ENCODE data around the gene KCNA4.
"Not testable (repeated sequence)": the region's sequence is repeated elsewhere in the genome, so short reads cannot be mapped to it uniquely, and the experiment has no call there.

KCNA4 gene

DNA sequence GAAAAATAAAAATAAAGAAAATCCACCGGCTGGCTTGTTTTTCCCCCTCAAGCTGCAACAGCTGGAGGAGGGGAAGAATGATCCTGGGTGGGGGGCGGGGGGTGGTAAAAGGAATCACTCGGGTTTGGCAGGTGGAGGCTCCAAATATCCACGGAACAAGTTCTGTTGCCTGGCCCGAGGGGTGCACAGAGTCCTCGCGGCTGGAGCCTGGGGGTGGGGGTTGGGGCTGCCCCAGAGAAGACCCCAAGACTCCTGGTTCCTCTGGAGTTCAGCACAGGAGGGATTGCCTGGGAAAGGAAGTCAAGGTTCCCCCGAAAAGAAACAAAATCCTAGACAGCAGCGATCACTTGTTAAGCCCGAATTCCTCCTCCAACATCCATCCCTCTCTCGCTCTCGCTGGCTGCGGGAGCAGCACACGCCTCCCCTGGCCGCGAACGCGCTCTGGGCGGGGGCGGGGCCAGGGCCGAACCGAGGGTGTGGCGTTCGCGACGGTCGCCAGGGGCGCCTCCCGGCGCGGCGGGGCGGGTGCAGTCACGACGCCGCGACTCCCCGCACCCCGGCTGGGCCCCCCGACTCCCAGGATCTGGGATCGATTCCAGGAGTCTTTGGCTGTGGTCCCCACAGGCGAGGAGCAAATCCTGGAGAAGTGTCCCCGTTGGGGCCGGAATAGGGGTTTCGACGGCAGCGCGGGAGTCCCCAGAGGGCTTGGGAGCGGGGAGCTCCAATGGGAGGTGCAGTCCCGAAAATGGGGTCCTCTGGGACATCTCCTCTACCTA lies at the start of gene KCNA4:
TSS of gene KCNA4 (minus strand) at position 443 of the 776 bp plus-strand sequence. CDS start 4,352 bp downstream, outside the sequence.
- no peak for DNase-seq (ENCODE audit: low read depth)

DNA sequence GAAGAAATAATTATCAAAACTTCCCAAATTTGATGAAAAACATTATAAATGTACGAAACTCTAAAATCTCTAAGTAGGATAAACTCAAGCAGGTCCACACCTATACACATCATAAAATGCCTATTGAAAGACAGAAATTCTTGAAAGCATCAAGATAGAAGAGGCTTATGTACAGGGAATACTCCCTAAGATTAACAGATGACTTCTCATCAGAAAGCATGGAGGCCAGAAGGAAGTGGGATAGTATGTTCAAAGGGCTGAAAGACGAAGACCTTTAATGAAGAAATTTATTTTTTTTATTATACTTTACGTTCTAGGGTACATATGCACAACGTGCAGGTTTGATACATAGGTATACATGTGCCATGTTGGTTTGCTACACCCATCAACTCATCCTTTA lies 45.3 kb upstream of the KCNA4 start:
- DNase-seq (ENCODE audit: low read depth) = no peak

DNA sequence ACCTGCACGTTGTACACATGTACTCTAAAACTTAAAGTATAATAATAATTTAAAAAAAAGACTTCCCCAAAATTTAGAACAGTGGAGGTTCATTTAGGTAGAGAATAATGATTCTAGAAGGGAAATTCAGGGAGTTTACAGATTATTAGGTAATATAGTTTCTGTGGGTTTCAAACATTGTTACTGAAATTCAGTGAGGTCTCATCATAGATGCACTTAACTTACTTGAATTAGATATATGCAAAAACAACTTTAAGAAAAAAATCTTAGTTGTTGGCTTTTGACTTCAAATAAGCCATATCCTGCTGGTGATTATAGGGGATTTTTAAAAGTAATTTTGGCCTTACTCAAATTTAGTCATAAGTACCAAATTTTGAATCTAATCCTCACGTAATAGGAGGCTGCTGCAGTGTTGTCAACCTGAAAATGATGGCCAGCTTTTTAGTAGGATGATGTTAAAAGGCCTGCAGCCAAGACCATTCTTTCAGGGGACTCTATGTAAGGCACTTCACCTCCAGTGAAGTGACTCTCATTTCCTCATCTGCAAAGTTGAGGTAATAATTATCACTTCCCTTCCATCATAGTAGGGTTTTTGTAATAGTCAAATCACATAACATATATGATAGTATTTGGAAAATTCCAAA lies 42.5 kb upstream of the KCNA4 start:
- no peak for DNase-seq (ENCODE audit: low read depth)

DNA sequence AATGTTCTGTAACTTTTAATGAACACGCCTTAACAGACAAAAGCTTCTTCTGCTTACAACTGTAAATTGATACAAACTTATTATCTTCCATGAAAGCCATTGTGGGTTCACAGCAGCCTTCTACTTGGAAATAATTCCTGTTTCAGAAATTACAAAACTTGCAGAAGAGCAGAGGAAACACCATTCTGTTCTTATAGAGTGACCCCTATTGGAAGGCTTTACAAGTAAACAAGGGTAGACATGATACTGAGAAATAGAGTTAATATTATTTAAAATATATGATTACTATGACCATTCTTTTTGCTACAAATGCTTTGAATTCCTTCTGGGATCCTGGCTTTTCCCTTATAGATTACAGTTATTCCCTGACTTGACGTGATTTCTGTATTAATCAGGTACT lies 32.4 kb upstream of the KCNA4 start:
- DNase-seq (ENCODE audit: low read depth) = no peak

DNA sequence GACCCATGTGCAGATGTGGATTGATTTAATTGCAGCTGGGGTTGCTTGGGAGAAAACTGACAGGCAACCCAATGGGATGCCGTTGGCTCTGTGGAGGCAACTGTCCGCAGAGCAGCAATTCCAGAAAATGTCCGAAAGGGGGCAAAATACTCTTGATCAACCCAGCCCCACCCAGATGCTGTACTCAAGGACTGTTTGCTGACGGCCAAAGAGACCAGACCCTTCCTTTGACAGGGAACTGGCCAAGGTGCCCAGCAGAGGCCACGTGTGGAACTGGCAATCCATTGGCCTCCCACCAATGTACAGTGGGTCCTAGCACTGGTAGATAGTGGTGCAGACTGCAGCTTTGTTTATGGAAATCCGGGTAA lies 29.7 kb upstream of the KCNA4 start:
- no peak for DNase-seq (ENCODE audit: low read depth)

DNA sequence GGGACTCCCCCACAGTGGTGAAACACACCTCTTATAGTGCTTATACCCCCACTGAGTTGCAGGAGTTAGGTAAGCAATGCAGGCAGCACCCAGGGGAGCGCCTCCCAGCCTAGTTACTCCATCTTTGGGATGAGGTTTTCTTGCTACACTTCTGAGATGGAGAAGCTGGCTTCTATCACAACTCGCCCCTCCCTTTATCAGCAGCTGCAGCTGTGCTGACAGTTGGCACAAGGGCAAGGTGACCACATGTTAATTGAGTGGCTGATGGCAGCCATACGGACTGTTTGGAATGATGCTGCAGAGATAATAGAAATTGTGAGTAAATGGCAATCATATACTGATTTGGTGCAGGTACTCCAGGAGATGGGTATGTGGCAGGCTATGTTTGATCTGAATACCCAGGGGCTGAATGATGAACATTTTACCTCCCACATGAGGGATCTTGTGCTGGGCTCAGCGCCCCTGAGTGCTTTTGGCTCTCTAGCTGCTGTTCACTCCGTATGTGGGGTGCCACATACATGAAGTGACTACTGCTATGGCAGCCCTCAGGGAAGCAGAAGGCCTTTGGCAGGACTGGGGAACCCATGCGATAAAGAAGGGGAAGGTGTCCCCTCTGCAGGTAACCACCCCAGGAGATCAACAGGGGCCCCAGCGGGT lies 29.2 kb upstream of the KCNA4 start:
- DNase-seq (ENCODE audit: low read depth) = no peak

DNA sequence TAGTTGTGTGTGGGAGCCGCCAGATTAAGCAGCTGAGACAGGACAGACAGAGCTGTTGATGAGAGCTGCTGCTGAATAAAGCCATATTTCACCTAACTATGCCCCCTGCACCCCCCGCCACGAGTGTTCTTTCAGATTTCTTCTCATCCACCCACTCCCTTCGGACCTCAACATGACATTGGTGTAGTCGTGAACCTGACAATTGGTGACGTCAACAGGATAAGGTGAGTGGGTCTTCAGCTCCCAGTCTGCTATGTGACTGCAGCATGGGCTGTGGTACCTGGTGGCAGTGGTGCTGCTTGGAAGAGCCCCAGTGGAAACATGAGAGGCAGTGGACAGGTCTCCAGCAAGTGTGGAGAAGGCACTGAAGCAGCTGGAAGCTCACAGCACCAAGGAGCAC lies 28.3 kb upstream of the KCNA4 start:
- DNase-seq (ENCODE audit: low read depth) = no peak

DNA sequence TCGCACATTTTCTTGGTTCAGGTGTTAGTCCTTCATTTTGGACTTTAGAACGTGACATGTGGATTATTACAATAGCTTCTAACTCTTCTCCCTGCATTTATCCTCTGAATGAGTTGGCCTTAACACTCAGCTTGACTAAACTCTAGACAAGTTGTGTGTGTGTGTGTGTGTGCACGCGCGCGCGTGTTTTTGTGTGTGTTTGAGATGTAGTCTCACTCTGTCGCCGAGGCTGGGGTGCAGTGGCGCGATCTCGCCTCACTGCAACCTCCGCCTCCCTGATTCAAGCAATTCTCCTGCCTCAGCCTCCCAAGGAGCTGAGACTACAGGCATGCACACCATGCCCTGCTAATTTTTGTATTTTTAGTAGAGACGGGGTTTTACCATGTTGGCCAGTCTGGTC lies 24.3 kb upstream of the KCNA4 start:
- DNase-seq (ENCODE audit: low read depth) = no peak

DNA sequence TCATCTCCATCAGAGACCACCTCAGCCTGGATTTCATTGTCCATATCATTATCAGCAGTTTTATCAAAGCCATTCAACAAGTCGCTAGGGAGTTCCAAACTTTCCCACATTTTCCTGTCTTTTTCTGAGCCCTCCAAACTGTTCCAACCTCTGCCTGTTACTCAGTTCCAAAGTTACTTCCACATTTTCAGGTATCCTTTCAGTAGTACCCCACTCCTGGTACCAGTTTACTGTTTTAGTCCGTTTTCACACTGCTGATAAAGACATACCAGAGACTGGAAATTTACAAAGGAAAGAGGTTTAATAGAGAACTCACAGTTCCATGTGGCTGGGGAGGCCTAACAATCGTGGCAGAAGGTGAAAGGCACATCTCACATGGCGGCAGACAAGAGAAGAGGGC lies 17.9 kb upstream of the KCNA4 start:
- not testable (repeated sequence) for DNase-seq (ENCODE audit: low read depth)

DNA sequence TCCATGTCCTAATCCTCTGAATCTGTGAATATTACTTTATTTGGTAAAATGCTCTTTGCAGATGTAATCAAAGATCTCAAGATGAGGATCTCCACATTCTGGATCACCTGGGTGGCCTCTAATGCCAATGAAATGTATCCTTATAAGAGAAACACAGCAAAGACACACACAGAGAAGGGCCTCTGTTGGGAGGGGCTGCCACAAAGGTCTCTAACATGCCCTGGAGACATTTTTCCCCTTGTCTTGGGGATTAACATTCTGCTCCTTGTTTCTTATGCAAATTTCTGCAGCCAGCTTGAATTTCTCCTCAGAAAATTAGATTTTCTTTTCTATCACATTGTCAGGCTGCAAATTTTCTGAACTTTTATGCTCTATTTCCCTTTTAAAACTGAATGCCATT lies 17.3 kb upstream of the KCNA4 start:
- DNase-seq (ENCODE audit: low read depth) = not testable (repeated sequence)

DNA sequence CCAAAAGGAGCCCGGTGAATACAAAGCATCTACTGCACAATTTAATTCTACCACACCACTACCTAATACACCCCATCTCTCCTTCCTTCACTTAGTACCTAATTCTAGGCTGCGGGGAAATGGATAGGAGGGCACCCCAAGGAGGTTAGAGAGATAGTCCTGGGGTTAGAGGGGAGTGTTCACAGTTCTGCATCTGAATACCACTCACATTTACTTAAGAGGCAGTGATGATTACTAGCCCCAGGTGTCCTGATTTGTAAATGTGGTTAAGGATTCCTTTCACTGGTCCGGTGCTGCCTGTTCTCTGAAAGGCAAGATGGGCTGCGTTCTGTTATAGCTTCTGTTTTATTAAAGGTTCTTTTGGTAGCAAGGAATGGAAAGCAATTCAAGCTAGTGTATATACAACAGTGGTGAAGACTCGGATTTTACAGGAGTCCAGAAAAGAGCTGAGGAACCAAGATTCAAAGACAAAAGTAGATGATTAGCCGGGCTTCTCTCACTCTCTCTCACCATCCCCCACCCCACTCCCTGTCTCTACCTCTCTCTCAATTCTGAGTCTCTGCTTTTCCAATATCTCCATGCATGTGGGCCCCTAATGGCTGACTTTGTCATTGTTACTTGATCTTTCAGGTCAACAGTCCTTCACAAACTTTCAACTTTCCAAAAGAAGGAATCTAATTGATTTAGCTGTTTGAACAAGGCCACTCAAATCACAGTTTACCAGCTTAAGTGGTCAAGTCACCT lies 8.7 kb upstream of the KCNA4 start:
- DNase-seq (ENCODE audit: low read depth) = no peak

DNA sequence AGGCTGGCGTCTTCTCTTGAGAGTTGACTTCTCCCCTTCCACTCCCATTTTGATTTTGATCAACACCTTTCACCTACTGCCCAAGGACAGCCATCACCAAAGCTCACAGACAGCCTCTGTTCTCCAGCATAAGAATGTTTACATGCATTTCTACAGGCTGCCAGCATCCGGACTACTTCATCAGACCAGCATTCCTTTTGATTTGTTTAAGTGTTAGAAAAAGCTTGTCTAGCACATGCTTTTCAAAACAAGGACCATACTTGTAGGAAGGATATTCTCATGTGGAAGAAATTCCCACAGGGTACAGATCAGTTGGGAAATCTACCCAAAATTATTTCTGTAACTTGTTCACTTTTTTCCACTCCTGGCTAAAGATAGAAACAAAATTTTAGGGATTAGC lies 6.2 kb upstream of the KCNA4 start:
- DNase-seq (ENCODE audit: low read depth) = no peak

DNA sequence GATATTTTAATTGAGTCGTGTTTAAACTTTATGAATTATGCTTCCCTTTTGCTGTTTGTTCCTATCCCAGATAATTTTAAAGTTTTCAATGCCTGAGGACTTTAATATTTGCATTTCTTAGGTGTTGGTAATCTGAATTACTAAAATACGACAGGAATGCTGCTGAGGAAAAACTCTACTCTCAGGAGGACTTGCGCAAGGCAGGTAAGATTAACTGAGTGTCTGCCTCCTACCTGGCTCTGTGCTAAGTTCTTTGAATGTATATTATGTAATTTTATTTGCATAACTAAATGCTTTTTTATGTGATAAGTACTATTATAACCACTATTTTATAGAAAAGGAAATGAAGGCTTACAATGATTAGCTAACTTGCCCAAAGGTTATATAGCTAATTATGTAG lies 2.7 kb upstream of the KCNA4 start:
- DNase-seq (ENCODE audit: low read depth) = no peak

DNA sequence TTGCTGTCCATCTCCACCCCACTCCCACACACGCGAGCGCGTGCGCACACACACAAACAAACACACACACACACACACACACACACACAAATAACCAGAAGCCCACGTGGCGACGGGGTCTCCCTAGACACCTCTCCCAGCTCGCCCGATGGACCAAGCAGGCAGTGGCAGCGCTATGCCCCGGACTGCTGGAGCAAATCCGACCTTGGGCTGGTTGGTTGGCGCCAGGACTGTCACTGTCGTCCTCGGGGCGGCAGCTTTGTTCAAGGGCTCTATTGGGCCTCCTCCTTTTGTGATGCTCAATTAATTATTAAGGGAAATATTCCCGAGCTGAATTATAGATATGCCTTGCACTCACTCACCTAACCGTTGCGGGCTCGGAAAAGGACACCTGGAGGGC lies 1.7 kb upstream of the KCNA4 start:
- no peak for DNase-seq (ENCODE audit: low read depth)

DNA sequence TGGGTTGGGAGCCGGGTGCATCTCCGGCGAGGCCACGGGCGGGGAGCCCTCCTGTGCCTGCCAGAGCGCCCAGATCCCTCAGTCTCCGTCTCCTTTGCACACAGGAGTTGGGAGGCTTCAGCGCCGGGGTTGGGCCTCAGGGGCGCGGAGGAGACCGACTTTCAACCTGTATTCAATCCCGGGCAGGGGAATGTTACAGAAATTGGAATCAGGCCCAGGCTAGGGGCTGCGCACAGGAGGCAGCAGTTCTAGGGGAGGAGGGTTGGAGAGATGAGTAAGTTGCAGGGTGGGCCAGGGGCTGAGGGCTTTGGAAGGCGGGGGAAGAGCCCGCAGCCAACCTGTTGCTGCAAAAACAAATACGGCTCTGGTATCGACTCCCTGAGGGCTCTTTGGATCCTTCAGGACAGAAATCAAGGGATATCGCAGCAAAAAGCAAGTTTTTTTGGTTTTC lies 640 bp upstream of the KCNA4 start:
- DNase-seq (ENCODE audit: low read depth) = no peak

DNA sequence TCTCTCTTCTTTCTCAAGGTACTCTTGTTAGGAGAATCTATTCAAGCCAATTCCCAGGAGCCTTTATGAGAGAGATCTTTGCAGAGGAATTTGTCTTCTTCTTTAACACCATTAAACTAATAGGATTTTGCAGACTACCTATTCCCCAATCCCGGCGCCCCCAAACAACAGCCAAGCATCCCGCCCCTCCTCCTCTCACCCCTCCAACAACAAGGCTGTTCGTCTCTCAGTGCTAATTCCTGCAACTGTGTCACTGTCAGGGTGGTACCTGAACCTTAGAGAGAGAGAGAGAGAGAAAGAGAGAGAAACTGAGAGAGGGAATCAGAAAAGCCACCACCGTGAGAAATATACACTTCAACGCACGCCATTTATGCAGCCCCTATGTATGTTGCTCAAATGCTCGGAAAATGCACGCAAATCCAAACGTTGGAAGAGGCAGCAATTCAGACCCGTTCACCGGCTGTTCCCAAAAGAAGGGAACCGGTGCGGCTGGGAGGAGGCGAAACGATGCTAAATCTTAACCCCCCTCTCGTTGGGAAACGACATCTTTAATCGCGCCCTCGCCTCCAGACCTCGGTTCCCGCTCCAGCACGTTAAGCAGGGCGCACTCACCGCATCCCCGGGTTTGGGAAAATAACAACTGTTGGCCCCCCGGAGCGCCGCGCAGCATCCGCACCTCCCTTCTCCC lies 961 bp downstream of the KCNA4 start:
- DNase-seq (ENCODE audit: low read depth) = no peak

DNA sequence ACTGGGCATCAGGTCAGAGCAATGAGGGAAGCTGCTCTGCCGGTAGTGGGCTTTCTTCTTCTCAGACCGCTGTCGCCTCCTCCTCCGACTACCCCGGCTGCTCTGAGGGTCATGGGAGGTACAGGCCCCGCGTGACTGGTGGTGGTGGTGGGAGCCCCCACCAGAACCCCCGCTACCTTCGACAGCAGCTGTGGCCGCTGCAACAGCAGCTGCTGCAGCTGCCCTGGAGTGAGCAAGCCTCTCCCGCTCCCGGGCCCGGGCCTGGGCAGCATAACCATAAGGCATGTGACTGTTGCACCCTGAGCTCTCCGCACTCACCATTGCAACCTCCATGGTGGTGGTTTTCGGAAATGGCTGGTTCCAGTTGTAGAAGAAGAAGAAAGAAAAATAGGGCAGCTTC lies 4.5 kb downstream of the KCNA4 start:
- DNase-seq (ENCODE audit: low read depth) = no peak

DNA sequence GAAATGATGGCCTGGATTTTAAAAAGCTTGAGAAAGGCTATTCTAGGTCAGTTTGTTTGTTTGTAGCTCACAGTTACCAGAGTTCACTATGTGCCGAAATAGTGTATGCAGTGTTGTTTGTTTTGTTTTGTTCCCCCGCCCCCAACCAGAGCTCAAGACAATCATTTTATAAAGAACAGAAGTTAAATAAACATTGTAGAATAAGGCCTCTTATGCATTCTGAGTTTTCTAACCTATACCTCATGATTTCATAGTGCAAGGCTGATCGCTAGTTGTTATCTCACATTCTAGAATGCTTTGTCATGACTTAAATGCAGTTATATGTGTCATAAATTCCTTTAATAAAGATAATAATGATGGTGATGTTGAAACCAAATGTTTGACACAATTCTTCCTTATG lies 7.8 kb downstream of the KCNA4 start:
- no peak for DNase-seq (ENCODE audit: low read depth)

DNA sequence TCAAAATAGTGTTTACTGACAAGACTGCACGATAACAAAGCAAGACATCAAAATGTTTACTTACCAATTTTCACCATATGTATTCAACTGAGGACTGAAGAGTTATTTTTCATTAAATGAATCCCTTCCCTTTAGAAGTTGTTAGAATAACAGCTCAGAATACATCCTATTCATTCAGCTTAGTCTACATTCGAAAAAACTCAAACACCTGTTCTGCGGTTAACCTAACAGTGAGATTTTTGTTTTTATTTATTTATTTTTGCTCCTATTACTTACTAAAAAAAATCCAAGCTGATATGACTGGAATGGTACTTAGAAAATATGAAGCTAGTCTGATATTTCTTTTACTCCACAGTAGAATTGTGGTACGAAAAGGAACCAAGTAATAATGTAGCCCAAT lies 10.0 kb downstream of the KCNA4 start:
- no peak for DNase-seq (ENCODE audit: low read depth)

DNA sequence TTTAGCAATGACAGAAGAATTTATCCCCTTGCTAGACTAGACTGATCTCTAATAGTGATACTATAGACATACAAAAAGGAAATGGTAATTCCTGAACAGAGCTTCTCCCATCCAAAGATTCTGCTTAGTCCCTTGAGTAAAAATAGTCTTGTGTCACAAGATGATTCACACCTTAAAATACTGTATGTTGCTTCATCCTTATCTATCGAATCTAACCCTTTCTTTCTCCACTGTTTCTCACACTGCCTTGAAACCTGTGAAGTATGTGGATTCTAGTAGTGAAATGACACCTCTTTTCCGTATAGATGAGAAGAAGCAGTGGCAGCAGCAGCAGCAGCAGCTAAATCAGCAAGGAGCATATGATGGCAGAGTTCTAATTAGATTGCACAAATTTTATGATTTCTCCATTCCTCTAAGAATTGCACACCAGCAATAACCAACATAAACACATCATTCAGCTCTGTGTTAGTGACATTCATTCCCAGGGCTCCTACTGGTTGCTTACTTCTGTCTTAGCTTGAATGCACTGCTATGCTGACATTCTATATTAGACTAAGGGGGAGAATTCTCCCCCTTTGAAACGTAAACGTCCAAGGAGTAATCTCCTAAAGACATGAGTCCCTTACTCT lies 14.6 kb downstream of the KCNA4 start:
- no peak for DNase-seq (ENCODE audit: low read depth)

DNA sequence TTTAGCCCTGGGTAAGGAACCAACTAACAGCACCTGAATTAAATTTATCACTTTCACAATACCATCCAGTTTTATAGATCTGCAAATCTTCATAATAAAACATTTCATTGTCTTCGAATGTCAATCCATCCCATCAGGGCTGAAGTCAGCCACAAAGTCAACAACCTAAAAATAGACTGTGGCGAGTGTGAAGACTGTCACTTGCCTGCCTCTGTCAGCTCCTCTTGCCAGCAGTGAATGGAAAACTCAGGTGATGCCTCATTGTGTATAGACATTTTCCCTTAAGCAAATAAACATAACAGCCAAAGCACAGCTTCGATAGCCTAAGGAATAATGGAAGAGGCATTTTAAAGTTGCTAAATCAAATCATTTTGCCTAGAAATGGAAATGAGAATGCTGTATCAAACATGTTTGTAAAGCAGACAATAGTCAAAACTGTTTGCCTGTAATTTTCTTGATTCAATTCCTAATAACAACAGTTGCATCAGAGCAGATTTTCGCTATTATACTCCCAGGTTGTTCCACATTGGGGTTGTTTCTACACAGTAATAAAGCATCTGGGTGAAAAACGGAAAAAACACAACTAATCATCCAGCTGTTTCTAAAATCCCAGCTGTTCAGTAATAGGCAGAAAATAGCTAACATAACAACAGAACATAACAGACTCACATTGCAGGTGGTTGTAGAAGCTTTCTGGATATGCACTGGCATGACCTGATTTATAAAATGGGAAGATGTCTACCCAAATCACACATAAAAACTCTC lies 15.7 kb downstream of the KCNA4 start:
- DNase-seq (ENCODE audit: low read depth) = no peak
